Smooth muscle cell (in vitro differentiated cells): ENCODE measurements around the gene ETFDH. TPM values are rescaled to one million over a fixed set of nuclear protein-coding genes. Genes with fewer than 3 reads are reported as not detected.

Experiments
- DNase-seq: peaks from one replicate; lab custom pipeline; 2025; ENCODE audit not compliant: unreplicated experiment; lab: John Stamatoyannopoulos, UW
- H2AFZ ChIP-seq: fragments of 200-600 bp; sonication (generic); 2 replicates; pipeline ENCODE4 v1.6.0; 2016; ENCODE audit warnings: antibody characterized with exemption, low read depth, mild to moderate bottlenecking
- H3F3A ChIP-seq: fragments of 200-600 bp; sonication (generic); 2 replicates; pipeline ENCODE4 v1.6.0; 2017; ENCODE audit warnings: antibody characterized with exemption, low read depth
- H3K27ac ChIP-seq: fragments of 200-600 bp; sonication (generic); 2 replicates; pipeline ENCODE4 v1.5.1; 2016; ENCODE audit warnings: low read depth, mild to moderate bottlenecking
- H3K27me3 ChIP-seq: fragments of 200-600 bp; sonication (generic); 2 replicates; pipeline ENCODE4 v1.6.1; 2016; ENCODE audit warnings: low read depth, mild to moderate bottlenecking
- H3K36me3 ChIP-seq: fragments of 200-600 bp; sonication (generic); 2 replicates; pipeline ENCODE4 v1.5.1; 2016; ENCODE audit warnings: low read depth
- H3K4me1 ChIP-seq: fragments of 200-600 bp; sonication (generic); 2 replicates; pipeline ENCODE4 v1.5.1; 2016; ENCODE audit warnings: low read depth
- H3K4me2 ChIP-seq: fragments of 200-600 bp; sonication (generic); 2 replicates; pipeline ENCODE4 v1.6.0; 2016; ENCODE audit warnings: mild to moderate bottlenecking
- H3K4me3 ChIP-seq: fragments of 200-600 bp; sonication (generic); 2 replicates; pipeline ENCODE4 v1.5.1; 2016; ENCODE audit warnings: mild to moderate bottlenecking
- H3K79me2 ChIP-seq: fragments of 200-600 bp; sonication (generic); 2 replicates; pipeline ENCODE4 v1.6.0; 2016; ENCODE audit warnings: low read depth, mild to moderate bottlenecking
- H3K9ac ChIP-seq: fragments of 200-600 bp; sonication (generic); 2 replicates; pipeline ENCODE4 v1.6.0; 2016; ENCODE audit warnings: low read depth
- H3K9me3 ChIP-seq: fragments of 200-600 bp; sonication (generic); replicated peaks from 2 replicates; pipeline ENCODE4 v1.5.1; 2016; ENCODE audit warnings: low read depth
- H4K20me1 ChIP-seq: fragments of 200-600 bp; sonication (generic); 2 replicates; pipeline ENCODE4 v1.6.0; 2016; ENCODE audit warnings: low read depth
- WGBS: methylation state at CpG from one replicate; pipeline ENCODE4 v1.1.7; 2016; ENCODE audit warnings: low lambda C conversion rate; 5-methylcytosine and 5-hydroxymethylcytosine counted together
- polyA plus RNA-seq: library from polyadenylated mRNA; unstranded; fragments of >200 nt; fragmentation: Nextera tagmentation; extraction: Ambion mirVana; gene quantifications from 2 replicates; pipeline ENCODE4 v1.2.1, GENCODE V29; 2016
- total RNA-seq: library from RNA; depleted of rRNA; stranded (reverse); fragments of >200 nt; gene quantifications from 2 replicates; pipeline ENCODE4 v1.2.3, GENCODE V29; 2014
- TF ChIP-seq, protein P1 (sequence below): fragments of 200-600 bp; sonication (generic); IDR thresholded peaks from 2 replicates; pipeline ENCODE4 v1.5.1; 2017; ENCODE audit warnings: borderline replicate concordance, mild to moderate bottlenecking, antibody characterized with exemption; ENCODE audit not compliant: insufficient read depth, poor library complexity, severe bottlenecking

Gene ETFDH
- total and polyA plus RNA-seq, 2 experiments from 2014 or later = 9.0 to 9.6 TPM

DNA sequence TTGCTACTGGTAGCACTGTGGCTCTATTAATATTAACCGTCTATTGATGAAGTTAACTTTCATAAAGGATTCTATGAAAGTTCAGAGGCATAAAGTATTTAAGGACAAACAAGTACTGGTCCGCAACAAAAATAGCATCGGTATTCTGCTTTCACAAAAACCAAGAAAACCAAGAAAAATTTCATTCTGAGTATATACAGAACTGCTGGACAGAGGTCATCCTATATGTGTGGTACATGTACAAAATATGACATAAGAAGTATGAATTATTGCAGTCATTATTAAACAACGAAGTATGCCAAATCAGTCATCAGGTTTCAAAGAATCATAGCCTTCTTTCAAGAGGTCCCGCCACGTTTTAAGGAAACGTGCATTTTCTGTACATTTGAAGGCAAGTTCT, 2.8 kb upstream of the ETFDH start:
- Histone ChIP-seq H3K36me3 (no peaks in the 10 kb centered on the region), H3K4me2 (no peak overlapping the region), H3K79me2 (peaks cover 34% of the 10 kb centered on the region), H2AFZ (no peak overlapping the region), H3K27ac (no peak overlapping the region), H4K20me1 (no peaks in the 10 kb centered on the region), H3K27me3 (no peaks in the 10 kb centered on the region), H3K4me1 (peaks cover 5% of the 10 kb centered on the region), H3K9ac (no peak overlapping the region), H3F3A (no peaks in the 10 kb centered on the region), H3K9me3 (no peaks in the 10 kb centered on the region), H3K4me3 (no peak overlapping the region)
- TF ChIP-seq, protein P1, sequence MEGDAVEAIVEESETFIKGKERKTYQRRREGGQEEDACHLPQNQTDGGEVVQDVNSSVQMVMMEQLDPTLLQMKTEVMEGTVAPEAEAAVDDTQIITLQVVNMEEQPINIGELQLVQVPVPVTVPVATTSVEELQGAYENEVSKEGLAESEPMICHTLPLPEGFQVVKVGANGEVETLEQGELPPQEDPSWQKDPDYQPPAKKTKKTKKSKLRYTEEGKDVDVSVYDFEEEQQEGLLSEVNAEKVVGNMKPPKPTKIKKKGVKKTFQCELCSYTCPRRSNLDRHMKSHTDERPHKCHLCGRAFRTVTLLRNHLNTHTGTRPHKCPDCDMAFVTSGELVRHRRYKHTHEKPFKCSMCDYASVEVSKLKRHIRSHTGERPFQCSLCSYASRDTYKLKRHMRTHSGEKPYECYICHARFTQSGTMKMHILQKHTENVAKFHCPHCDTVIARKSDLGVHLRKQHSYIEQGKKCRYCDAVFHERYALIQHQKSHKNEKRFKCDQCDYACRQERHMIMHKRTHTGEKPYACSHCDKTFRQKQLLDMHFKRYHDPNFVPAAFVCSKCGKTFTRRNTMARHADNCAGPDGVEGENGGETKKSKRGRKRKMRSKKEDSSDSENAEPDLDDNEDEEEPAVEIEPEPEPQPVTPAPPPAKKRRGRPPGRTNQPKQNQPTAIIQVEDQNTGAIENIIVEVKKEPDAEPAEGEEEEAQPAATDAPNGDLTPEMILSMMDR = no peak
- DNase-seq = no peak
- 97% methylated on average over 7 of the region's 7 CpGs for WGBS

DNA sequence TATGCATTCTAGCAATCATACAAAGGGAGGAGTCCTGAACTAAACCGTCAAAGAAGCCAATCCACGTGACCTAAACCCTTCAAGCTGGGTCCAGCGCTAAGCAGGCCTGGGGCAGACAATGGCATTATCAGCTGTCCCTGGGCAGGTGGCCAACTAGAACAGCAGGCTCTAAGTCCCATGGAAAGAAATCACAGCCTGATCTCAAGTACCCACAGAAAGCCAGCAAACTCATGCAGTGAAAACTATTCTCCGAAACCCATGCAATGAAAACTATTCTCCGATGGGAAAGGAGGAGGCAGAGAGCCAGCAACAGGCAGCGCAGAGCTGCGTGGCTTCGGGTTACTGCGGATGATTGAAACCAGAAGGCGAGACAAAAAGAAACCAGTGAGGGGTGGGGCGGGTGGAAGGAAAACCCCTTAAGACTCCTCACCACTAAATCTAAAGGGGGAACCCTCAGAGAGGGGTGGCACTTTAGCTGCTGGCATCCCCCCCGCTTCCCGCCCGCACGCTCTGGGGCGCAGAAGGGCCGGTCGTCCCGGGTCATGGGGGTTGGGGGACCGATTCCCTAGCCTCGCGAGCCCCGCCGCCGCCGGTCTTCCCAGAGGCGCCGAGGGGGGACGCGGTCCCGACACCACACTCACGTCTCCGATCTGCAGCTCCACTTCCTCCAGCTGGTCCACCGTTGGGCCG, 976 bp upstream of the ETFDH start:
- H3K27ac ChIP-seq = peak overlapping the region; percentile 76
- H3K79me2 ChIP-seq = peaks cover 34% of the 10 kb centered on the region
- H3F3A ChIP-seq = no peaks in the 10 kb centered on the region
- H3K9ac ChIP-seq = peak overlapping the region; percentile 82
- no peaks in the 10 kb centered on the region for H4K20me1 ChIP-seq
- H3K36me3 ChIP-seq = no peaks in the 10 kb centered on the region
- H3K9me3 ChIP-seq = no peaks in the 10 kb centered on the region
- peak overlapping the region; percentile 83 for H3K4me3 ChIP-seq
- TF ChIP-seq, protein P1 = no peak
- DNase-seq = peak; percentile 67
- H3K27me3 ChIP-seq = no peaks in the 10 kb centered on the region
- H3K4me1 ChIP-seq = peaks cover 5% of the 10 kb centered on the region
- H3K4me2 ChIP-seq = peak overlapping the region; percentile 95
- under 1% methylated on average over 33 of the region's 35 CpGs for WGBS
- H2AFZ ChIP-seq = peak overlapping the region; percentile 91

DNA sequence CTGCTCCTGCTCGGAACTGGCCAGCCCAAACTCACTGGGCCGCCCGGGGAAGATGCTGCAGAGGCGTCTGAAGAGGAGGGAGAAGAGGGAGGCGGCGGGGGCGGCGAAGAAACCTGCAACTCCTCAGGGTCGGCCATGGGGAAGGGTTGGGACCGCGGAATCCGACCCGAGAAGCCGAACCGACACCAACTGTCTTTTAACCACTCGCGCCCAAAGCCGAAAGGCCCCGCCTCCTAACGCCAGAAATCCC, 506 bp upstream of the ETFDH start, which contains the start of gene C4orf46:
Gene C4orf46, minus strand, starts transcription at position 223 of the 250 bp plus-strand sequence. Its CDS starts 86 bp downstream, at position 137.
- H3K27ac ChIP-seq = peak within 1 kb of the TSS; percentile 76
- H3K27me3 ChIP-seq = no peaks in the 10 kb centered on the region
- H3K9me3 ChIP-seq = no peaks in the 10 kb centered on the region
- H3K4me1 ChIP-seq = peaks cover 5% of the 10 kb centered on the region
- H4K20me1 ChIP-seq = no peaks in the 10 kb centered on the region
- no peaks in the 10 kb centered on the region for H3F3A ChIP-seq
- H3K36me3 ChIP-seq = no peaks in the 10 kb centered on the region
- TF ChIP-seq, protein P1 = no peak
- H3K9ac ChIP-seq = peak within 1 kb of the TSS; percentile 82
- peak within 1 kb of the TSS; percentile 91 for H2AFZ ChIP-seq
- WGBS = 0% methylated on average over 20 of the region's 20 CpGs
- peak within 1 kb of the TSS; percentile 83 for H3K4me3 ChIP-seq
- H3K79me2 ChIP-seq = peaks cover 34% of the 10 kb centered on the region
- peak within 1 kb of the TSS; percentile 95 for H3K4me2 ChIP-seq
- no peak for DNase-seq

GRCh38 chr4:158673633-158674032, 1.5 kb downstream of the ETFDH start:
- Histone ChIP-seq H4K20me1 (no peaks in the 10 kb centered on the region), H3K4me3 (no peak overlapping the region), H2AFZ (no peak overlapping the region), H3K4me1 (peaks cover 5% of the 10 kb centered on the region), H3K27me3 (no peaks in the 10 kb centered on the region), H3K9me3 (no peaks in the 10 kb centered on the region), H3K4me2 (no peak overlapping the region), H3K79me2 (peaks cover 23% of the 10 kb centered on the region), H3F3A (no peaks in the 10 kb centered on the region), H3K36me3 (no peaks in the 10 kb centered on the region), H3K27ac (no peak overlapping the region), H3K9ac (no peak overlapping the region)
- DNase-seq = no peak
- 71% methylated on average over 3 of the region's 3 CpGs for WGBS
- TF ChIP-seq, protein P1 = no peak
